ENCODE data around the gene PDZRN3.
A peak's percentile ranks its signal among the peaks of the same experiment; 100 is the strongest.

The PDZRN3 gene

GRCh38 chr3:73433687-73434086, 191.1 kb downstream of the PDZRN3 start:
- DNase-seq (ENCODE audit: low read depth in 2 of 2), result no peak
- TF ChIP-seq, protein P1, sequence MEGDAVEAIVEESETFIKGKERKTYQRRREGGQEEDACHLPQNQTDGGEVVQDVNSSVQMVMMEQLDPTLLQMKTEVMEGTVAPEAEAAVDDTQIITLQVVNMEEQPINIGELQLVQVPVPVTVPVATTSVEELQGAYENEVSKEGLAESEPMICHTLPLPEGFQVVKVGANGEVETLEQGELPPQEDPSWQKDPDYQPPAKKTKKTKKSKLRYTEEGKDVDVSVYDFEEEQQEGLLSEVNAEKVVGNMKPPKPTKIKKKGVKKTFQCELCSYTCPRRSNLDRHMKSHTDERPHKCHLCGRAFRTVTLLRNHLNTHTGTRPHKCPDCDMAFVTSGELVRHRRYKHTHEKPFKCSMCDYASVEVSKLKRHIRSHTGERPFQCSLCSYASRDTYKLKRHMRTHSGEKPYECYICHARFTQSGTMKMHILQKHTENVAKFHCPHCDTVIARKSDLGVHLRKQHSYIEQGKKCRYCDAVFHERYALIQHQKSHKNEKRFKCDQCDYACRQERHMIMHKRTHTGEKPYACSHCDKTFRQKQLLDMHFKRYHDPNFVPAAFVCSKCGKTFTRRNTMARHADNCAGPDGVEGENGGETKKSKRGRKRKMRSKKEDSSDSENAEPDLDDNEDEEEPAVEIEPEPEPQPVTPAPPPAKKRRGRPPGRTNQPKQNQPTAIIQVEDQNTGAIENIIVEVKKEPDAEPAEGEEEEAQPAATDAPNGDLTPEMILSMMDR (IDR thresholded peaks at IDR 0.05; ENCODE audit: low read depth, low read length), result no peak

DNA sequence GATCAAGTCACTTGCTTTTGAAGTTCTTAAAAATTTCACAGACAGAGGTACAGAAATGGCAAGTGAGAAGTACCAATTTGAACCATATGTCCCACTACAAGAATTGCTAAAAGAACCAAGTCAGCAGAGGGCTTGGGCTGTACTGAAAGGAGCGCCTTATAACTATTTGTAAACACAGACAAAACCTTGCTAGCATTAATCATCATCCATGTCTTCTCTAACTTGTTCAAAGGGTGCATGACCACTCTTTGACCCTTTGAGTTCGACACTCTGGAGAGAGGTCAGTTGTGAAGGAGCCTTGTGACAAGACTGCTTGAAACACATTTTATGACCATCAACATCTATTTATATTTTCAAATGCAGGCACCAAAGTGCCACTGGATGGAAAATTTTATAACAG, 191.7 kb downstream of the PDZRN3 start:
- TF ChIP-seq, protein P1 (IDR thresholded peaks at IDR 0.05; ENCODE audit: low read depth, low read length), result no peak
- no peak overlapping the region for H3K4me3 ChIP-seq (replicated peaks in 1 of 2; ENCODE audit: low read depth in 2 of 2, low read length in 2 of 2)
- DNase-seq (ENCODE audit: low read depth in 2 of 2), result no peak

More at GRCh38 chr3:73433687-73434086, 191.1 kb downstream of the PDZRN3 start:
- H3K4me3 ChIP-seq (replicated peaks in 1 of 2; ENCODE audit: low read depth in 2 of 2, low read length in 2 of 2), result no peak overlapping the region

DNA sequence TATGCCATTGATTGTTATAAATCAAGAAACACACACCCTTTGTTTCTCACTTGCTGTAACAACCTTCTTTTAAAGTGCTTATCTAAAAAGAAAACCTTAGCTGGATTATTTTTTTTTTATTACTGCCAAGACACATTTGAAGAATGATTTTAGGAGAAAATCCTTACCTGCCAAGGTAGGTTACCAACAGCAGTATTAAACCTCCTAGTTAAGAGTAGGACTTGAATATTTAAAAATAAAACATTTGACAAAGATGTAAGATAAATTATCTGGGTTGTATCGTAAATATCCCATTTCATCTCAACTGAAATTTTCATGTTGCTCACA, 192.1 kb downstream of the PDZRN3 start:
- no peak for DNase-seq (ENCODE audit: low read depth in 2 of 2)
- H3K4me3 ChIP-seq (replicated peaks in 1 of 2; ENCODE audit: low read depth in 2 of 2, low read length in 2 of 2), result no peak overlapping the region
- TF ChIP-seq, protein P1 (IDR thresholded peaks at IDR 0.05; ENCODE audit: low read depth, low read length), result no peak

DNA sequence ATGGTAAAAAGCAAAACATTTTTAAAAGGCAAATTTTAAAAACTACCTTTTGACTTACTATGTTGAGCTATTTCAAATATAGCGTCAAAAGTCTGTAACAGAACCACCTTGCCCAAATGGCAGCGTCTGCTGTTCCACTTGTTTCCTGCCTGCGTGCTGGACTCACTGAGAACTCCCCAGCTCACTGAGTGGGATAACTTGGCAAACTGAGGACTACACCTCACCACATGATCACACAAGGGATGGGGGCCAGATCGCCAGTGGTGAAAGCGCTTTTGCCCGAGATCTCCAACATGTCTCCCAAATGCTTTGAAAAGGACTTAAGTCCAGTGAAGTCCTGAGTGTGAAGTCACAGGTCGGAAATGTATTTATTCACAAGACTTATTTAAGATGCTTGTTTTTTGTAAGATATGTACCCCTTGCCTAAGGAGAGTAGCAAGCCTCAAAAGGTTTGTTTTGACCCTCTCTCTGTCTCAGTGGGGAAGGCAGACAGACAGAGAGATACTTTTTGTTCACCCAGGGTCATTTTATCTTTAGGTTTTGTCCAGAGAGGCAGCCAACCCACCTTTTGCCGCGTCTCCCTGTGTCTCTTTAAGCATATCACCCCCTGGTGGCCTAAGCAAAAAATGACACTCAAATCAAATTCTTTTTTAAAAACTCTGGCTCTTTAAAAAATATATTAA, 192.6 kb downstream of the PDZRN3 start:
- H3K4me3 ChIP-seq (replicated peaks in 1 of 2; ENCODE audit: low read depth in 2 of 2, low read length in 2 of 2), result no peak overlapping the region
- DNase-seq (ENCODE audit: low read depth in 2 of 2), result peak; percentile 60 to 71
- TF ChIP-seq, protein P1 (IDR thresholded peaks at IDR 0.05; ENCODE audit: low read depth, low read length), result peak; percentile 56

DNA sequence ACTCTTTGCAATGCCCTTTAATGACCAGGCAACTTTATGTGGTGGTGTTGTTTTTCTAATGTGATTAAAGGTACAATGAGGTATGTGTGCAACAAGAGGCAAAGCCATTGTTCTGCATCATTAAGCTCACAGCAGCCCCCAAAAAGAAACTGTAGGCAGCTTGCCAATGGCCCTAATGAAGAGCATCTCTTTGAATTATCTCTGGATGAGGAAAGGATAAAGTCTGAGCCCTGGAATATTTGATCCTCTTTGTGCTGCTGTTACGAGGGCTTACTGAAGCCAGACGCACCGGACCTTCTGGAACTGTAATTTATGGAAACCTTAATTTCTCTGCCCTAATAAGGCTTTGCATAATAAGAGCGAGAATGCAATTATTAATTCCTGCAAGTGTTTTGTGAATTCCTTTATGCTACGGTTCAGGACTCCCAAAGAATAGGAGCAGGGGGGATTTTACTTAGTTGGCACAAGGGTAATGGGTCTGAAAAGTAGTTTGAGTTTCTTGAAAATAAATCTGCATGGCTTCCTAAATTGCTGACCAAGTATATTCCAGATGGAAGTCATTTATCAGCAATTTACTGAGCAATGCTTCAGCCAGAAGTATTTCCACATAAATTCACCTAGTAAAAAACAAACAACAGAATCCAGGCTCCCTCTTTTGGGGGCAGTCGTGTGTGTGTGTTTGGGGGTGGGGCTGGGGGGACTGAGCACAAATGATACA, 193.4 kb downstream of the PDZRN3 start:
- TF ChIP-seq, protein P1 (IDR thresholded peaks at IDR 0.05; ENCODE audit: low read depth, low read length), result no peak
- DNase-seq (ENCODE audit: low read depth in 2 of 2), result no peak

DNA sequence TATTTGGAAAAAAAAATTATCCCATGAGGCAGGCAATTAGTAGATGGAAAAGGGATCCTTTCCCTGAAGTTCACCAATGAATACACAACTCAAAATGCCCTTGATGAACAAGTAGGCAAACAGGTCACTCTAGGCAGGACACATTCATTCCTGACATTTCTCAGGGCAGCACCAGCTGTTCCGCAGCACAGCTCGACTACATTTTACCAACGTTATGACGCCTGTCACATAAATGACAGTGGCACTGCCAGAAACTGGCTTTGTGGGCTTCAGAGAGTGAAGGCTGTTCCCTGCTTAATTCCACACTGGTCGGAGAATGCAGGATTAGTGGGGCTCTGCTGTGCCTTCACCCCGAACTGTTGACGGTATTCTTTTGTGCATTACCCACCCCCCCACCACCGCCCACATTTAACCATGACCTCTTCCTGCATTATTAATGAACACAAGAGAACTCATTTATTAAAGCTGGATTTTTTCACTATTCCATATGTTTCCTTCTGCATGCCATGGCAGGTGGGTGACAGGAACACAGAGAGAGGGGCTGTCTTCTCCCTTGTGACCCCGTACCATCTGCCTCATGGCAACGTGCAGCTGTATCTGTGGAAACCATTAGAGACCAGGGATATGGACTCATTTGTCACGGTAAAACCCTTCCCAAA, 197.6 kb downstream of the PDZRN3 start:
- no peak overlapping the region for H3K4me3 ChIP-seq (replicated peaks in 1 of 2; ENCODE audit: low read depth in 2 of 2, low read length in 2 of 2)
- DNase-seq (ENCODE audit: low read depth in 2 of 2), result no peak
- TF ChIP-seq, protein P1 (IDR thresholded peaks at IDR 0.05; ENCODE audit: low read depth, low read length), result no peak

More for the DNA sequence above, 193.4 kb downstream of the PDZRN3 start:
- H3K4me3 ChIP-seq (replicated peaks in 1 of 2; ENCODE audit: low read depth in 2 of 2, low read length in 2 of 2), result no peak overlapping the region

Measured in cardiac fibroblast (primary cell).